Panc1 (cell line): ENCODE data around the gene HES2.

ENCODE experiments used
- CTCF ChIP-seq: fragments of 450-650 bp; IDR thresholded peaks from 2 replicates; pipeline ENCODE4 v1.5.1; 2017; ENCODE audit warnings: mild to moderate bottlenecking
- POLR2AphosphoS5 ChIP-seq: IDR thresholded peaks from 2 replicates; pipeline ENCODE4 v1.6.1; 2012; ENCODE audit warnings: mild to moderate bottlenecking, low read depth, low read length, moderate library complexity
- REST ChIP-seq, 2 experiments: IDR thresholded peaks; 2 replicates each; pipeline ENCODE4 v1.6.1; 2011 to 2012; ENCODE audit warnings: low read depth in 2 of 2, control low read depth in 1 of 2, low read length in 1 of 2, mild to moderate bottlenecking in 1 of 2, moderate library complexity in 1 of 2; ENCODE audit not compliant: insufficient read depth in 1 of 2
- SIN3A ChIP-seq: IDR thresholded peaks from 2 replicates; pipeline ENCODE4 v1.6.1; 2012; ENCODE audit warnings: low read depth, mild to moderate bottlenecking, low read length, moderate library complexity, borderline replicate concordance; ENCODE audit not compliant: insufficient read depth
- TCF7L2 ChIP-seq: IDR thresholded peaks from 2 replicates; pipeline ENCODE4 v1.6.1; 2011; ENCODE audit warnings: mild to moderate bottlenecking, low read depth, low read length, inconsistent platforms

- TF ChIP-seq CTCF (peak; percentile 73), POLR2AphosphoS5 (no peak), REST (IDR thresholded peaks at IDR 0.05; ENCODE audit: insufficient read depth in 1 of 2, low read depth in 2 of 2, low read length in 1 of 2) (no peak), TCF7L2 (no peak), SIN3A (no peak)
Measured at GRCh38 chr1:6440198-6441126, 20.7 kb upstream of the HES2 start.
